ENCODE data around the gene IQSEC2.

IQSEC2 gene

DNA sequence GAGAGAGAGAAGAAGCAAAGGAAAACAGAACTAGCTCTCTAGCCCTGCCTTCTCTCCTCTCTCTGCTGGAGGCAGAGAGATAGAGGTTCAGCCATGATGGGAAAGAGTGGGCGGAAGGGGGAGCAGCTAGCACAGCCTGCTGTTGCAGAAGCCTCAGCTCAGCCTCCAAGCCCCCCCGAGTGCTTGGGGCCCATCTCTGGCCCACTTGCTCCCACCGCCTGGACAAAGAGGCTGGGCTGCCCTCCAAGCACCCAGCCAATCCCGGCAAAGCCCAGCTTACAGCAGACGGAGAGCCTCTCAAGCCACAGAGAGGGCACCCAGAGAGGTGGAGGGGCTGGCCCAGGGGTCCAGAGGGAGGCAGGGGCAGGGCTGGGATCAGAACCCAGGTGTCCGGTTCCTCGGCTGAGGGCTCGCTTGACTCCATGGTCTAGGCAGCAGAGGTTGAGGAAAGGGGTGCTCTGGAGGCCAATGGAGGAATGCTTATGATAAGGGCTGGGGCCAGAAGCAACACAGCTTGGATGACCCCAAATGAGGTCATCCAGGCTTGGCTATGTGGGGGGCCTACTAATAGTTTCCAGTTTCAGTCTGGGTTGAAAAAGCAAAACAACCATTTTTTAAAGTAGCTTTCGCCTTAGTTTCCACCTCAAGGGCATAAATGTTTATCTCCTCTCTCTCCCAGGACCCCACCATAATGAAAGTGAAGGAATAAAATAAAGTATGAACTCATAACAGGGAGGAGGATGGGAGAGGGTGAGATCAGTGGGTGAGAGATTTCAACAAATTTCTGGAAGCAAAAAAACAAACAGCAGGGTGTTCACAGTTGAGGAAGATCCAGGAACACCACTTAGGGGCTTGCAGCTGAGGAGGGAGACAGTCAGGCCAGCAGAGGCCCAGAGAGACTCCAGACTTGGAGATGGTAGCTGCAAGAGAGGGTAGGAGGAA lies 24.9 kb upstream of the IQSEC2 start:
- DNase-seq (ENCODE audit: low read depth in 4 of 4, low spot score in 1 of 4): no peak

DNA sequence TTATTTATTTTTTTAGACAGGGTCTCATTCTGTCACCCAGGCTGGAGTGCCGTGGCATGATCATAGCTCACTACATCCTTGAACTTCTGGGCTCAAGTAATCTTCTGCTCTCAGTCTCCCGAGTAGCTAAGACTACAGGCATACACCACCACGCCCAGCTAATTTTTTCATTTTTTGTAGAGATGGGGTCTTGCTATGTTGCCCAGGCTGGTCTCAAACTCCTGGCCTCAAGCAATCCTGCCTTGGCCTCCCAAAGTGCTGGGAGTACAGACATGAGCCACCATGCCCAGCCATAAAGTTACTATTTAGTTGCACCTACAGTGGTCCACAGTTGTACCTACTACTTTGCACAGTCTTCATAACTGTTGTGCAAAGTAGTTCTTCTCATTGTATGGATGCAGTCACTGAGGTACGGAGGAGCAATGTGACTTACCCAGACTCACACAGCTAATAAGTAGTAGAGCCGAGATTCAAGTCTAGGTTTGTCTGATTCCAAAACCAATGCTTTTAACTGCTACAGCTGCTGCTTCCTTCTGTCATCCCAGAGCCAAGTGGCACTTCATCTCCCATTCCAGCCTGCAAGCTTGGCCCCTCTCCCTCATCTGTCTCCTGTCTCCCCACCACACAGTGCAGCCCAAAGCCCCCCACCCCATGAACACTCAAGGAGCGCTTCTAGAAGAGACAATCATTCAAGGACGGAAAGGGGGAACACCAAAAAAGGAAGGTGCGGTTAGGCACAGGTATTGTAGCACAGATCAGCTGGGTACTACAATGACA lies 24.0 kb upstream of the IQSEC2 start:
- no peak for DNase-seq (ENCODE audit: low read depth in 4 of 4, low spot score in 1 of 4)

DNA sequence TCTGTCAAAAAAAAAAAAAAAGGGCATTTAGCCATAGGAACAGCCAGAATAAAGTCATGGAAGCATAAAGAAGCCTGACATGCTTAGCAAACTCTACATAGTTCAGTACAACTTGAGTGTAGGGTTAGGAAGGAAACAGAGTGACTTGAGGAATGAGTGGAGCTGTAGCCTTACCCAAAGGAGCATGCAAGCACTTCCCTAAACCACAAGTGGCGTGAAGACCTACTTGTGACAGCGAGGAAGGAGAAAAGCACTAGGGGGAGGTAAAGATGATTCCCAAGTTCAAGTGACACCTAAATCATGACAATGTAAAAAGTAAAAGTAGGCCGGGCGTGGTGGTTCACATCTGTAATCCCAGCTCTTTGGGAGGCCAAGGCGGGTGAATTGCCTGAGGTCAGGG lies 21.8 kb upstream of the IQSEC2 start:
- no peak for DNase-seq (ENCODE audit: low read depth in 4 of 4, low spot score in 1 of 4)

DNA sequence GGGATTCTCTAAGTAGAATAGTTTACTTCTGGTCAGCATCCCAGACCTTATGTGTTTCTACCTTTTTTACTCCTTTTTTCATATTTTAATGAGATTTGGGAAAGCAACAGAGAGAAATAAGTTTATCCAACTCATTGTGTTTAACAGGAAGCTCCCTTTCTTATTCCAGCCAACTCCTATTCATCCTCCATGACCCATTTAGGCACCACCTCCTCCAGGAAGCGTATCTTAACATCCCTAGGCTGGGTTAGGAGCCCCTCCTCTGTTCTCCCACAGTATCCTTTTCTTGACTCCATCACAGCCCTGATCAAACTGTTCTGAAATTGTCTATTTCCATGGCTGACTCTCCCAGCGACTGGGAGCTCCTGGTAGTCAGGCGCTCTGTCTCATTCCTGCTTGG lies 18.8 kb upstream of the IQSEC2 start:
- DNase-seq (ENCODE audit: low read depth in 4 of 4, low spot score in 1 of 4): no peak

DNA sequence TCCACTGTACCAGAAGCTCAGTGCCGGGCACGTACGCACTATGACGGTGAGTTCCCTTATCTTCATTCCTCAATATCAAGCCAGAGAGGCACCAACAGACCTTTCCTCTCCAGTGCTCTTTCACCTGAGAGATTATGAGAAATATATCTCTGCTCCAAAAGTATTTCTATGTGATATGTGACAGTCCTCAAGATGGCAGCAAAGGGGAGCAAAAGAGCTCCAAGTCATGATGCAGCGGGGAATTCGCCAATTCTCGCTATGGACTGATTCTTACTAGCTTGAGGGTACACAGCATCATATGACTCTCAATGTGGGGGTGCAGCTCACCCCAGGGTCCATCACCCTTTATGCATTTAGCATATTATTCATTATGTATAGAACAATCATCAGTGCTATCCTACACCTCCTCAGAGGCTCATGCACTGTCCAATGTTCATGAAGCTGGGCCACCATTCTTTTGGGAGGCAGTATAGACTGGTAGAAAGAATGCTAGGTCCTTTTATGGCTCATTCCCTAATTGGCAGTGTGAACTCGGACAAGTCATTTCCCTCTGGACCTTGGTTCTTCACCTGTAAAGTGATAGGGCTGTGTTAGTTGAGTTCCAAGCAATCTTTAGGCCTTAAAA lies 12.8 kb upstream of the IQSEC2 start:
- no peak for DNase-seq (ENCODE audit: low read depth in 4 of 4, low spot score in 1 of 4)

DNA sequence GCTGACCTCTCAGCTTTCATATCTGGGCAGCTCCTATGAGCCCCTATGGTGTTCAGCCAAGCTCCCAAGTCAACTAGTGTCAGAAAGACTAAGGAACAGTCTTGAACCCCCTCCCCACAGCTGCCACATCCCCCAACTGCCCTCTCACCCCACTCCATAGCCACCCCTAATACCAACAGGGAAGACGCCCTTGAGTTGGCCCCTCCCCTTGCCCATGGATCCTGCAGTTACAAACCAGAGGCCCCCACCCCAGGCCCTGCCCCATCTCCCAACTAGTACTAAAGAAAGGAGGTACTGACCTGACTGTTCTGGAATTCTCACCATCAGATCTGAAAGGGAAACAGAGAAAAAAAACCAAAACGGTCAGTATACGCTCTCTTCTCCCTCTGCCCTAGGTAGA lies 10.2 kb upstream of the IQSEC2 start:
- no peak for DNase-seq (ENCODE audit: low read depth in 4 of 4, low spot score in 1 of 4)

DNA sequence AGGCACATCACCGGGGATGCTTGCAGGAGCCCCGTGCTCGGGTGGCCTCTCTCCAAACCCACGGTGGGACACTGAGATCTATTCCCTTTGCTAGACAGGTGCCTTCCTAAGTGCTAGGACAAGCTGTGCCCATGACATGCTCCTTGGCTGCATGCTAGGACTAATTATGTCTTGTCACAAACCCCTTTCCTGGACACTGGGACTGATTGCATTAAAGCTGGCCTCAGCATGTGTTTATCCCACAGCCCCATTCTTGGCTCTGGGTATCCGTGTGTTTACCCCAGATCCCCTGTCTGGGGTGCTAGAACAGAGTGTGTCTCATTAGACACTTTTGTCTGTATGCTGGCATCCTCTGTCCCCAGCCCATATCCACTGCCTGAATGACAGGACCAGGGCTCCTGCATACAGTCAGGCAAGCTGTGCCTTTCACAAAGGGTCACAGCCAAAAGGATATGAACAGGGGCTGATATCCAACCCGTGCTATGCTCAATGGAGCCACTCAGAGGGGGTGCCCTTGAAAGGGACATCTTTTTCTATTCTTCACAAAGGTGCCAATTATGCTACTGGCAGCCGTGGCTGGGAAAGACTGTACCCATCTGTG lies 9.2 kb upstream of the IQSEC2 start:
- no peak for DNase-seq (ENCODE audit: low read depth in 4 of 4, low spot score in 1 of 4)

DNA sequence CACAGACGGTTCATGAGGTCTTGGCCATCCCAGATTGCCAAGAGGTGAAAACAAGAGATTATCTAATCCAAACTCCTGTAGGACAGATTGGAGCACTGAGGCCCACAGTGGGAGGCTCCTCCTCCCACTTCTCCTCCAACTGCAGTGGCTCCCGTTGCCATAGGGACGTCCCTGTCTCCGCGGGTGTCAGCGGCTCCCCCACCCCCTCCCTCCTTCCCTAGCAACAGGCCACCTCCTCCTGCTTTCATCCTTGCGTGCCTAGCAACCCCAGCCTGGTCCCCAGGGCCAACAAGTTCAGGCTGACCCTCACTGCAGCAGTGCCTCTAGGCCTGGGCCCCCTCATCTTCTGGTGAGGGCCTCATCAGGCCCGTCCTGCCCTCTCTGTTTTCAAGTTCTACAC lies 6.8 kb upstream of the IQSEC2 start:
- no peak for DNase-seq (ENCODE audit: low read depth in 4 of 4, low spot score in 1 of 4)

DNA sequence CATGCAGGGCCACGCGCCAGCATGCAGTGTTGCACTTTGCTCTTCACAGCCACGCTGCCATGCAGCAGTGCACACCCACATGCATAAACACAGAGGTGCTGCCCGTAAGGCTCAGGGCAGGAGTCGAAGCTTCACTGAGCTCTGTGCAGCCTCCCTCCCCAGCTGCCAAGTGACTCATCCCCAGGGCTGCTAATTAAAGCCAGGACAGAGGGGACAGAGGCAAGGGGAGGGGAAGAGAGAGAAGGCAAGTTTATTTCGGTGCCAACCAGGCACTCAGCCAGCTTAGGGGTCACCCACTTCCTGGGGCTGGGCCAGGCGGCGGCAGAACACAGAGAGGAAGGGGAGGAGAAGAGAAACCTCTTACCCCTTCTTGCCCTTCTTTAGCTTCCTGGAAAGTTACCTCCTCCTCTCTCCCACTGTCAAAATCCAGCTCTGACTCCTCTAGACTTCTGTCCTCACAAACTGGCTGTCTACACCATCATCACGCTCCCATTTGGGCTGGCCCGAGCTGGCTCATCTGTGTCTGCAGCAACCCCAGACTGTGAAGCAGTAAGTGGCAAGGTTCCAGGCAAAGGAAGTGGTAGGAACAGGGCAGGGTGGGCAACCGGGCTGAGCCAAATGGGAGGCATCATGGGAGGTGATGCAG lies 6.2 kb upstream of the IQSEC2 start:
- DNase-seq (ENCODE audit: low read depth in 4 of 4, low spot score in 1 of 4): no peak

DNA sequence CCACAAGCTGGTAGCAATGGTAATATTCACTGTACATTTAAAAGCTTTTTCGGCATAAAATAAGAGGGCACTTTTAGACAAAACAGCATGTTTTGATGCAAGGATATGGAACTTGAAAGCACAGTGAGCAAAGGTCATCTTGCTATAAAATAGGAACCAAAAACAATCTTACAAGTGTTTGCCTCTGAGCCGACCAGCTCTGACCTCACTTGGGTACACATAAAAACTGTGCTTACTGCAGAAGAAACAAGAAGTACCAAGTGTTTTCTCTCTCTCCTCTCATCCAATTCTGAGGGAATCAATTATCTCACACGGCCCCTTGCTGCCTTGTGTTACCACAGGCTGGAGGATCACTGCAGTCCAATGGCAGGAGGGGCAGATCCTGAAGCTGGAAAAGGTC lies 4.8 kb upstream of the IQSEC2 start:
- no peak for DNase-seq (ENCODE audit: low read depth in 4 of 4, low spot score in 1 of 4)

DNA sequence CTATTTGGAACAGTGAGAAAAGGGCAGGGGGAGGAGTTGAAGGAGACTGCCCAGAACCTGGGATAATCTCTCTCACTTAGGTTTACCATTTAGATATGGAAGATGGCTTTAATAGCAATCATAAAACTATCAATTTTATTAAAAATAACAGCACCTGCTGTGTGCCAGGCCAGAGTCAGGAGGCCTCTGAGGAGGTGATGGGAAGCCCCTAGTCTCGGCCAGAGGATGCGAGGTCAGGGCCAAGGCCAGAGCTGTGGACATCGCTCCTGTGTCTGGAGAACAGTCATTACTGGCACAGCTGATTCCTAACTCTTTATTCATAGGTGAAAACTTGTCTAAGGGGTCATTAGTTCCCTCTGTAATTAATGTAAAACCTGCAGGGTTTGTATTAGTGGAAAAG lies 4.2 kb upstream of the IQSEC2 start:
- no peak for DNase-seq (ENCODE audit: low read depth in 4 of 4, low spot score in 1 of 4)

DNA sequence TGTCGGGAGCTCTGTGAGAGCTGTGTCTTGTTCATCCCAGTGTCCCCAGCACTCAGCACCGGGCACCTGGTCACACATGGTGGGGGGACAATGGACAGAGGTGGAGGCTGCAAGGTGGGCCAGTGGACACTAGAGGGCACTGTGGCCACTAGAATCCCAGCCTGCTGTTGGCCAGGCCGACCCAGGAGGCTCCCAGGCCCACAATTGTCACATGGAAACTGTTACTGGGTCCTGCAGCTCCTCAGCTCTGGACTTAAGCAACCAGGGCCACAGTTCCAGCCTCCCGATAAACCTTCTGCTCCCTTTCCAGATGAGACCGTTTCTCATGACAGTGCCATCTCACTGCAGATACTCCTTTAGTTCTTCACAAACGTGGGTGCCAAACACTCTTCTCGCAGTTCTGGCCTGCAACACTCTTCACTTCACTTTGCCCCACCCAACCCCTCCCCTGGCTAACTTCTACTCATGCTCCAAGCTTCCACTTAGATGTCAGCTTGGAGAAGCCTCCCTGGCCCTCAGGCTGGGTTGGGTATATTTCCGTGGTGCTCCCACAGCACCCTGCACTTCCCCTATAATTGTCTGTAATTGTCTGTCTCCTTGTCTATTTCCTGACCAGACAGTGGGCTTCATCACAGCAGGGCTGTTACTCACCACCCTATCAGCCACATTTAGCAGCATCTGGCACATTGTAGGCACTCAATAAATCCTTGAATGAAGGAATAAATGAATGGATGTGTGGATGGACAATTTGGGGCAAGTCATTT lies 3.5 kb upstream of the IQSEC2 start:
- DNase-seq (ENCODE audit: low read depth in 4 of 4, low spot score in 1 of 4): peak in 3 of 4 experiments; percentile 19 to 33 (median 26)

DNA sequence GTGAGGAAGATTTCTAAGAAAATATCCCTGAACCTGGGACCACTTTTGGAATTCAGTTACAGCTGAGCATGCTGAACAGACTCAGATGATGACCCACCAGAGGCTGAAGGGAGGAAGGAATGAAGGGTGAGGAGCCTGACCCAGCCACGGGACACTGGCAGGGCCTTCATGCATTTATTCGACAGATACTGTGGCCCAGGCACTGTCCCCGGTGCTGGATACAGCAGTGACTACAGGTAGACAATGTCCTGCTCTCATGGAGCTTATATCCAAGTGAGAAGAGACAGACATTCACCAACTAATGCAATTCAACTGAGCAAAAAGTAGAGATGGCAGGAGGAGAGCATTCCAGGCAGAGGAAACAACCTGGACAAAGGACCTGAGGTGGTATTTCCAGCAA lies 2.2 kb upstream of the IQSEC2 start:
- DNase-seq (ENCODE audit: low read depth in 4 of 4, low spot score in 1 of 4): no peak

DNA sequence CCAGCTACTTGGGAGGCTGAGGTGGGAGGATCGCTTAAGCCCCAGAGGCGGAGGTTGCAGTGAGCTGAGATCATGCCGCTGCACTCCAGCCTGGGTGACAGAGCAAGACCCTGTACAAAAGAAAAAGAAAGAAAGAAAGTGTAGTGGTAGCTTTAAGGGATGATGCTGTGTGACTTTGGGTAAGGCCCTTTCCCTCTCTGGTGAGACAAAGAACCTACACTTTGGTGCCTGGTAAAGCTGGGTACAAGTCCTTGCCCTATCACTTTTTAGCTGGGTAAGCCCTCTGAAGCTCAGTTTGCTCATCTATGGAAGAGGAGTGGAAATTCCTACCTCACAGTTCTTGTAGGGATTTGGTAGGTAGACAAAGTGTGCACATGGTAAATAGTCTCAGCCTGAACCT lies 1.7 kb upstream of the IQSEC2 start:
- no peak for DNase-seq (ENCODE audit: low read depth in 4 of 4, low spot score in 1 of 4)

DNA sequence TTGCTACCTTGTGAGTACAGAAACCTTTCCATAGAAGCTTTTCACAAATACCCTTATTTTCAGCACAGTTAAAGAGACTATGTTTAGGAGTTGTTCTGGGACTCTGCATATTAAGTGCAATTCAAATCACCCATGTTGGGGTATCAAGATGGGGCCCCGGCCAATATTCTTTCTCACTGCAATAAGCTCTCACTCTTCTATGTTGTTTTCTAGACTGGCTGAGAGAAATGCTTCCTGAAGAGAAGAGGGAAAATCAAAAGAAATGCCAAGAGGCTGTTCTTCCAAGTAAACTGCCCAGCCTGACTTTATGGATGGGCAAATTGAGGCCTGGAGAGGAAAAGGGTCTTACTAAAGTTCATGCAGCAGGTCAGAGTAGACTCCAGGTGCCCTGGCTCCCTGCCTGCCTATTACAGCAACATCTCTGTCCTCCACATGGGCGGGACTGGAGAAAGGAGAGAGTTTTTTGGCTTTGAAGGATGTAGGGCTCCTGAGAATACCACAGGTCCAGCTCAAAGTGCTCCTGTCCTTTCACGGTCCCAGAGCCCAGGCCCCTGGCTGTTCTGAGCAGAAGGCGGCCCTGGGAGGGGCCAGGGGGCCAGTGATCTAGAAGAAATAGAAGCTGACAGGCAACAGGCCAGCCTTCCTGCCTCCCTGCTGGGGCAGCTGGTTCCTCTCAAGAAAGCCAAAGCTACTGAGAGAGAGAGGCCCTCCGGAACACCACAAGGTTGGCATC lies 745 bp upstream of the IQSEC2 start:
- DNase-seq (ENCODE audit: low read depth in 4 of 4, low spot score in 1 of 4): no peak

DNA sequence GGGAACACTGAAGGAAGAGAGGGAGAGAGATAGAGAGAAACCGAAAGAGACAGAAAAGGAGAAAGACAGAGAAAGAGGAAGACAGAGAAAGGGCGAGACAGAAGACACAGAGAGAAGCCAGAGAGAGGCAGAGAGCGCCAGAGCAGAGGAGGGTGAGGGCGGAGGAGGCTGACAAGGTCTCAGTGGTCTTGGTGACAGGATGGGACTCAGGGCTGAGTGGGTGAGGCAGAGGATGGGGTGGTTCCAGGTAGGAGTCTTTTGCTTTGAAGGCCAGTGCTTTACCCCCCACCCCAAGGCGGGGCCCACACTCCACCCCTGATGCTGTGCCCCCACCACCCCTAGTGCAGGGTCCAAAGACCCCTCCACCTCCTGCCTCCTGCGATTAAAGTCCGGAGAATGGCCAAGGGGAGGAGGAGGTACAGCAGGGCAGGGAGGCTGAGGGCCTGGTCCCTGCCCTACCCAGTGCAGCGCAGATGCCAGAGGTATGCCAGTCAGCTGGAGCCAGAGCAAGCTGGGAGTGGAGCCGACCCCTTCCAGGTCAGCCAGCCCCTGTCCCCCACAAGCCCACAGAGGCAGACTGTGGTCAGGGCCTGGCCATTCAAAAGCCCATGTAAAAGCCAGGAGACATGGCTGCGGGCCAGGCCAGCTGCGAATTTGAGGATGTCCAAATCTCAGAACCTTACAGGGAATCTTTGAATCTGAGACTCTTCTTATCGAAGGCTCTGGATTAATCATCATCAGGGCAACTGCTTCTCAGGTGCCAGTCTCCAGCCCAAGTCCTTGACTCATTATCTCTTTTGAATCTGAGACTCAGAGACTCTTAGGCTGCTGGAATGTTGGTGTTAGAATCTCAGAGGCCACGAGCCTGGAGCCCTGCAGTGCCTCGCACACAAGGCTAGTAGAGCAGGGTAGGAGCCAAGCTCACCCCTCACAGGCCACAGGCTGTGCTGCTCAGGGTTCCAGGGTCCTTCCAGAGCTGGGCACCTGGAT lies 758 bp downstream of the IQSEC2 start:
- DNase-seq (ENCODE audit: low read depth in 4 of 4, low spot score in 1 of 4): no peak

DNA sequence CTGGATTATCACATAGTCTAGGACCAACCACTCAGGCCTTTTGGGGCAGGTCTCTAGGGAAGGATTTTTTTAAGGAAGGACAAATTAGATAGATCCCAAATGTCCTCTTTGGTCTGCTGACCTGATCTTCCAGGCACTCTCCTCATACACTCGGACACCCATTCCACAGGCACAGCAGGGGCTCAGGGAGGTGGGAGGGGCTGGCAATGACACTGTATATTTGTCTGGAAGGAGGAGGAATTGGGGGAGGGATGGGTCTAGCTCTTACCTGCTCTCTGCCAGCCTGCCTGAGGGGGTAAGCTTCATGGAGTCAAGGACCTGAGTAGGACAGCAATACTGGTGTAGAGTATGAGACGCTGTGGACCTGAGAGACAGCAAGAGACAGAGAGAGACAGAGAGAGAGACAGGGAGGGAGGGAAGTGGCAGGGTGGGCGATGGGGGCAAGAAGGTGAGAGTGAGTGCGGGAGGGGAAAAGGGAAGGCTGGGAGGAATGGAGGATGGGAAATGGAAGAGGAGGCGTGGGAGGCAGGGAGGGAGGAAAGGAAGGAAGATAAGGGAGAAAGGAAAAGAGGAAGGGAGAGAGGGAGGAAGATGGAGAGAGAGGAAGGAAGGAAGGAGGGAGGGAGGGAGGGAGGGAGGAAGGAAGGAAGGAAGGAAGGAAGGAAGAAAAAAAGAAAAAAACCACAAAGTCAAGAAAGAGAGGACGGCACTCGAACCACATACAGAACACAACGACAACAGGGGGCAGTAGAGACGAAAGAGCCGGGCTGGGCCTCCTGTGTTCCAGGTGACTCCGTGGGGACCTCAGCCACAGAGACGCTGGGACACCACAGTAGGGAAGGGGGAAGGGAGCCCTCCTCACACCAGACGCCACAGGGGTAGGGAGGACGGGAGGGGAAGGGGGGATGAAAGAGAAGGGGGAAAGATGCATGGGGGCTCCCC lies 1.8 kb downstream of the IQSEC2 start:
- DNase-seq (ENCODE audit: low read depth in 4 of 4, low spot score in 1 of 4): no peak
